GM23338 (cell line): ENCODE measurements around the gene LRRC75B. TPM values are rescaled to one million over a fixed set of nuclear protein-coding genes. Genes with fewer than 3 reads are reported as not detected.

Source experiments
- ATAC-seq: fragments of 200-7000 bp; cut with Tn5 transposase; 3 replicates; pipeline ENCODE4 v1.9.1; 2020
- DNase-seq: peaks from one replicate; pipeline ENCODE4 v3.0.0-alpha.2; 2015; ENCODE audit warnings: low spot score
- H2AFZ ChIP-seq: fragments of 200-600 bp; sonication (generic); 2 replicates; pipeline ENCODE4 v1.8.0; 2016; ENCODE audit warnings: antibody characterized with exemption, mild to moderate bottlenecking, moderate library complexity
- H3F3A ChIP-seq: fragments of 200-600 bp; sonication (generic); replicated peaks from 2 replicates; pipeline ENCODE4 v1.8.0; 2017; ENCODE audit warnings: antibody characterized with exemption, mixed run types, low read depth
- H3K27ac ChIP-seq: fragments of 200-600 bp; sonication (generic); 2 replicates; pipeline ENCODE4 v1.6.1; 2016; ENCODE audit warnings: low read depth
- H3K27me3 ChIP-seq: fragments of 200-600 bp; sonication (generic); 2 replicates; pipeline ENCODE4 v1.8.0; 2016; ENCODE audit warnings: mild to moderate bottlenecking, mixed run types, moderate library complexity; ENCODE audit not compliant: insufficient read depth
- H3K36me3 ChIP-seq: fragments of 200-600 bp; sonication (generic); 2 replicates; pipeline ENCODE4 v1.8.0; 2016; ENCODE audit warnings: mild to moderate bottlenecking; ENCODE audit not compliant: insufficient read depth
- H3K4me1 ChIP-seq: fragments of 200-600 bp; sonication (generic); 2 replicates; pipeline ENCODE4 v1.8.0; 2016; ENCODE audit warnings: mild to moderate bottlenecking, moderate library complexity; ENCODE audit not compliant: insufficient read depth
- H3K4me2 ChIP-seq: fragments of 200-600 bp; sonication (generic); 2 replicates; pipeline ENCODE4 v1.7.1; 2017; ENCODE audit warnings: mixed run types
- H3K4me3 ChIP-seq: fragments of 200-600 bp; sonication (generic); 2 replicates; pipeline ENCODE4 v1.6.1; 2016; ENCODE audit warnings: mixed run types
- H3K79me2 ChIP-seq: fragments of 200-600 bp; sonication (generic); replicated peaks from 2 replicates; pipeline ENCODE4 v1.8.0; 2017; ENCODE audit warnings: mild to moderate bottlenecking; ENCODE audit not compliant: insufficient read depth
- H3K9me2 ChIP-seq: fragments of 200-600 bp; sonication (generic); 2 replicates; pipeline ENCODE4 v1.8.0; 2017; ENCODE audit not compliant: insufficient read depth
- H4K20me1 ChIP-seq: fragments of 200-600 bp; sonication (generic); replicated peaks from 2 replicates; pipeline ENCODE4 v1.8.0; 2017; ENCODE audit warnings: mild to moderate bottlenecking; ENCODE audit not compliant: insufficient read depth
- H3K27ac Mint-ChIP-seq: 2 replicates; pipeline ENCODE4 v1.8.0; 2020; ENCODE audit warnings: inconsistent platforms, mild to moderate bottlenecking, moderate library complexity, mixed read lengths
- H3K27me3 Mint-ChIP-seq: 3 replicates; pipeline ENCODE4 v1.8.0; 2022; ENCODE audit warnings: low read depth, mild to moderate bottlenecking, moderate library complexity, mixed read lengths, inconsistent platforms; ENCODE audit not compliant: insufficient read depth, poor library complexity
- H3K36me3 Mint-ChIP-seq: 3 replicates; pipeline ENCODE4 v1.8.0; 2021; ENCODE audit warnings: low read depth, mild to moderate bottlenecking, inconsistent platforms, moderate library complexity, mixed read lengths
- H3K4me1 Mint-ChIP-seq: 3 replicates; pipeline ENCODE4 v1.8.0; 2020; ENCODE audit warnings: mild to moderate bottlenecking, inconsistent platforms, mixed read lengths
- H3K4me3 Mint-ChIP-seq: 3 replicates; pipeline ENCODE4 v1.8.0; 2021; ENCODE audit warnings: moderate library complexity, mild to moderate bottlenecking, inconsistent platforms, mixed read lengths
- H3K9me3 Mint-ChIP-seq: 3 replicates; pipeline ENCODE4 v1.8.0; 2020; ENCODE audit warnings: moderate library complexity, mild to moderate bottlenecking, inconsistent platforms, mixed read lengths
- EZH2phosphoT487 ChIP-seq: fragments of 200-600 bp; sonication (generic); IDR thresholded peaks from one replicate; pipeline ENCODE4 v1.8.1; 2018; ENCODE audit warnings: antibody characterized with exemption; ENCODE audit not compliant: unreplicated experiment
- JUNB ChIP-seq: IDR thresholded peaks from one replicate; pipeline ENCODE4 v1.6.1; 2016; ENCODE audit warnings: antibody characterized with exemption; ENCODE audit not compliant: unreplicated experiment
- NANOG ChIP-seq: IDR thresholded peaks from 2 replicates; pipeline ENCODE4 v1.6.1; 2016; ENCODE audit warnings: antibody characterized with exemption, borderline replicate concordance
- POLR2AphosphoS5 ChIP-seq: IDR thresholded peaks from 2 replicates; pipeline ENCODE4 v1.6.1; 2016; ENCODE audit warnings: antibody characterized with exemption, low read depth
- ZNF331 ChIP-seq: fragments of 250-450 bp; sonication (Bioruptor Pico); IDR thresholded peaks from 2 replicates; pipeline ENCODE4 v1.5.0; 2020; ENCODE audit warnings: low read depth, mild to moderate bottlenecking, moderate library complexity
- polyA plus RNA-seq: library from polyadenylated mRNA; unstranded; fragments of >200 nt; fragmentation: Nextera tagmentation; extraction: Ambion mirVana; gene quantifications from 2 replicates; pipeline ENCODE4 v1.2.1, GENCODE V29; 2016
- total RNA-seq: library from RNA; depleted of rRNA; stranded (reverse); fragments of >200 nt; shearing (Covaris generic); gene quantifications from 2 replicates; pipeline ENCODE4 v1.2.3, GENCODE V29; 2014
- TF ChIP-seq, protein P1 (sequence below): fragments of 250-450 bp; sonication (Bioruptor Pico); IDR thresholded peaks from 2 replicates; pipeline ENCODE4 v1.5.0; 2020; ENCODE audit warnings: mild to moderate bottlenecking, moderate library complexity
- TF ChIP-seq, protein P2 (sequence below): IDR thresholded peaks from one replicate; pipeline ENCODE4 v1.6.1; 2018; ENCODE audit warnings: antibody characterized with exemption; ENCODE audit not compliant: unreplicated experiment

LRRC75B gene
- total and polyA plus RNA-seq, 2 experiments from 2014 or later, result 17.6 to 22.1 TPM

DNA sequence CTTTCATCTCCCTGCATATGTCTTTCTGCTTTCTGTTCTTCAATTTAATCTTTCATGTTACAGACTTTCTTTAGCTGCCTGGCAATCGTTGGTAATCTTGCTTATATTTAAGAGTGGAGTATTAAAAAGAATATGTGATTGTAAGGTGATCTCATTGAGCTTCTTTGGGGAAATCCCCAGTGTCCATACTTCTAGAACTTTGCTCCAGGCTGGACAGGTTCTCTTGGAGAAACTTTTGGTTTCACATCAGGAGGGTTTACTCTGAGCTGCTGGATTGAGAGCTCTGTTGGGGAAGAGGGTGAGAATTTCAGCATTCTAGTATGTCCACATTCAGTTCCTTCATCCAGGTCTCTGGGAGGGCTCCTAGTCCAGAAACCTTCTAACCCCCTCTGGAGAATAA is 16.1 kb downstream of the LRRC75B start (continued):
- TF ChIP-seq, protein P1, sequence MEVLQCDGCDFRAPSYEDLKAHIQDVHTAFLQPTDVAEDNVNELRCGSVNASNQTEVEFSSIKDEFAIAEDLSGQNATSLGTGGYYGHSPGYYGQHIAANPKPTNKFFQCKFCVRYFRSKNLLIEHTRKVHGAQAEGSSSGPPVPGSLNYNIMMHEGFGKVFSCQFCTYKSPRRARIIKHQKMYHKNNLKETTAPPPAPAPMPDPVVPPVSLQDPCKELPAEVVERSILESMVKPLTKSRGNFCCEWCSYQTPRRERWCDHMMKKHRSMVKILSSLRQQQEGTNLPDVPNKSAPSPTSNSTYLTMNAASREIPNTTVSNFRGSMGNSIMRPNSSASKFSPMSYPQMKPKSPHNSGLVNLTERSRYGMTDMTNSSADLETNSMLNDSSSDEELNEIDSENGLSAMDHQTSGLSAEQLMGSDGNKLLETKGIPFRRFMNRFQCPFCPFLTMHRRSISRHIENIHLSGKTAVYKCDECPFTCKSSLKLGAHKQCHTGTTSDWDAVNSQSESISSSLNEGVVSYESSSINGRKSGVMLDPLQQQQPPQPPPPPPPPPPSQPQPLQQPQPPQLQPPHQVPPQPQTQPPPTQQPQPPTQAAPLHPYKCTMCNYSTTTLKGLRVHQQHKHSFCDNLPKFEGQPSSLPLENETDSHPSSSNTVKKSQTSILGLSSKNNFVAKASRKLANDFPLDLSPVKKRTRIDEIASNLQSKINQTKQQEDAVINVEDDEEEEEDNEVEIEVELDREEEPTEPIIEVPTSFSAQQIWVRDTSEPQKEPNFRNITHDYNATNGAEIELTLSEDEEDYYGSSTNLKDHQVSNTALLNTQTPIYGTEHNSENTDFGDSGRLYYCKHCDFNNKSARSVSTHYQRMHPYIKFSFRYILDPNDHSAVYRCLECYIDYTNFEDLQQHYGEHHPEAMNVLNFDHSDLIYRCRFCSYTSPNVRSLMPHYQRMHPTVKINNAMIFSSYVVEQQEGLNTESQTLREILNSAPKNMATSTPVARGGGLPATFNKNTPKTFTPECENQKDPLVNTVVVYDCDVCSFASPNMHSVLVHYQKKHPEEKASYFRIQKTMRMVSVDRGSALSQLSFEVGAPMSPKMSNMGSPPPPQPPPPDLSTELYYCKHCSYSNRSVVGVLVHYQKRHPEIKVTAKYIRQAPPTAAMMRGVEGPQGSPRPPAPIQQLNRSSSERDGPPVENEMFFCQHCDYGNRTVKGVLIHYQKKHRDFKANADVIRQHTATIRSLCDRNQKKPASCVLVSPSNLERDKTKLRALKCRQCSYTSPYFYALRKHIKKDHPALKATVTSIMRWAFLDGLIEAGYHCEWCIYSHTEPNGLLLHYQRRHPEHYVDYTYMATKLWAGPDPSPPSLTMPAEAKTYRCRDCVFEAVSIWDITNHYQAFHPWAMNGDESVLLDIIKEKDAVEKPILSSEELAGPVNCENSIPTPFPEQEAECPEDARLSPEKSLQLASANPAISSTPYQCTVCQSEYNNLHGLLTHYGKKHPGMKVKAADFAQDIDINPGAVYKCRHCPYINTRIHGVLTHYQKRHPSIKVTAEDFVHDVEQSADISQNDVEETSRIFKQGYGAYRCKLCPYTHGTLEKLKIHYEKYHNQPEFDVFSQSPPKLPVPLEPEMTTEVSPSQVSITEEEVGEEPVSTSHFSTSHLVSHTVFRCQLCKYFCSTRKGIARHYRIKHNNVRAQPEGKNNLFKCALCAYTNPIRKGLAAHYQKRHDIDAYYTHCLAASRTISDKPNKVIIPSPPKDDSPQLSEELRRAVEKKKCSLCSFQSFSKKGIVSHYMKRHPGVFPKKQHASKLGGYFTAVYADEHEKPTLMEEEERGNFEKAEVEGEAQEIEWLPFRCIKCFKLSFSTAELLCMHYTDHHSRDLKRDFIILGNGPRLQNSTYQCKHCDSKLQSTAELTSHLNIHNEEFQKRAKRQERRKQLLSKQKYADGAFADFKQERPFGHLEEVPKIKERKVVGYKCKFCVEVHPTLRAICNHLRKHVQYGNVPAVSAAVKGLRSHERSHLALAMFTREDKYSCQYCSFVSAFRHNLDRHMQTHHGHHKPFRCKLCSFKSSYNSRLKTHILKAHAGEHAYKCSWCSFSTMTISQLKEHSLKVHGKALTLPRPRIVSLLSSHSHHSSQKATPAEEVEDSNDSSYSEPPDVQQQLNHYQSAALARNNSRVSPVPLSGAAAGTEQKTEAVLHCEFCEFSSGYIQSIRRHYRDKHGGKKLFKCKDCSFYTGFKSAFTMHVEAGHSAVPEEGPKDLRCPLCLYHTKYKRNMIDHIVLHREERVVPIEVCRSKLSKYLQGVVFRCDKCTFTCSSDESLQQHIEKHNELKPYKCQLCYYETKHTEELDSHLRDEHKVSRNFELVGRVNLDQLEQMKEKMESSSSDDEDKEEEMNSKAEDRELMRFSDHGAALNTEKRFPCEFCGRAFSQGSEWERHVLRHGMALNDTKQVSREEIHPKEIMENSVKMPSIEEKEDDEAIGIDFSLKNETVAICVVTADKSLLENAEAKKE (CRISPR knock-in tag), result no peak
- TF ChIP-seq POLR2AphosphoS5 (no peak), ZNF331 (CRISPR knock-in tag) (no peak), NANOG (no peak), JUNB (no peak)
- TF ChIP-seq, protein P2, sequence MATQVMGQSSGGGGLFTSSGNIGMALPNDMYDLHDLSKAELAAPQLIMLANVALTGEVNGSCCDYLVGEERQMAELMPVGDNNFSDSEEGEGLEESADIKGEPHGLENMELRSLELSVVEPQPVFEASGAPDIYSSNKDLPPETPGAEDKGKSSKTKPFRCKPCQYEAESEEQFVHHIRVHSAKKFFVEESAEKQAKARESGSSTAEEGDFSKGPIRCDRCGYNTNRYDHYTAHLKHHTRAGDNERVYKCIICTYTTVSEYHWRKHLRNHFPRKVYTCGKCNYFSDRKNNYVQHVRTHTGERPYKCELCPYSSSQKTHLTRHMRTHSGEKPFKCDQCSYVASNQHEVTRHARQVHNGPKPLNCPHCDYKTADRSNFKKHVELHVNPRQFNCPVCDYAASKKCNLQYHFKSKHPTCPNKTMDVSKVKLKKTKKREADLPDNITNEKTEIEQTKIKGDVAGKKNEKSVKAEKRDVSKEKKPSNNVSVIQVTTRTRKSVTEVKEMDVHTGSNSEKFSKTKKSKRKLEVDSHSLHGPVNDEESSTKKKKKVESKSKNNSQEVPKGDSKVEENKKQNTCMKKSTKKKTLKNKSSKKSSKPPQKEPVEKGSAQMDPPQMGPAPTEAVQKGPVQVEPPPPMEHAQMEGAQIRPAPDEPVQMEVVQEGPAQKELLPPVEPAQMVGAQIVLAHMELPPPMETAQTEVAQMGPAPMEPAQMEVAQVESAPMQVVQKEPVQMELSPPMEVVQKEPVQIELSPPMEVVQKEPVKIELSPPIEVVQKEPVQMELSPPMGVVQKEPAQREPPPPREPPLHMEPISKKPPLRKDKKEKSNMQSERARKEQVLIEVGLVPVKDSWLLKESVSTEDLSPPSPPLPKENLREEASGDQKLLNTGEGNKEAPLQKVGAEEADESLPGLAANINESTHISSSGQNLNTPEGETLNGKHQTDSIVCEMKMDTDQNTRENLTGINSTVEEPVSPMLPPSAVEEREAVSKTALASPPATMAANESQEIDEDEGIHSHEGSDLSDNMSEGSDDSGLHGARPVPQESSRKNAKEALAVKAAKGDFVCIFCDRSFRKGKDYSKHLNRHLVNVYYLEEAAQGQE, result no peak

DNA sequence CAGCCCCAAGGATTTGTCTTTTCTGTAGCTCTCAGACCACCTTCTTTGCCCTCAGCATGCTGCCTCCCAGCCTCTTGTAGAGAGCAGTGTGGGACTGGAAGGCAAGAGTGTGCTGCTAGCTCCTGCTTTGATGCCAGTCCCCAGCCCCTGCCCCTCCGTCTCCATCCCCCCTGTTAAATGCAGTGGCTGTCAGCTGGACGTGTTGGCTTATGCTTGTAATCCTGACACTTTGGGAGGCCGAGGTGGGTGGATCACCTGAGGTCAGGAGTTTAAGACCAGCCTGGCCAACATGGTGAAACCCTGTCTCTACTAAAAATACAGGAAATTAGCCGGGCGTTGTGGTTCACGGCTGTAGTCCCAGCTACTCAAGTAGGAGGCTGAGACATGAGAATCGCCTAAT is 21.6 kb downstream of the LRRC75B start:
- Mint-ChIP-seq H3K27me3 (peaks cover 6% of the 10 kb centered on the region), H3K4me1 (no peaks in the 10 kb centered on the region), H3K4me3 (no peak overlapping the region), H3K9me3 (no peaks in the 10 kb centered on the region), H3K27ac (no peak overlapping the region), H3K36me3 (peaks cover 73% of the 10 kb centered on the region)
- no peak for DNase-seq
- H3K4me2 ChIP-seq, result no peak overlapping the region
- no peak overlapping the region for H3K4me3 ChIP-seq
- peaks cover 15% of the 10 kb centered on the region; the same call in 1 of the 2 replicates for H3F3A ChIP-seq
- H3K36me3 ChIP-seq, result peaks cover 54% of the 10 kb centered on the region
- H3K27ac ChIP-seq, result no peak overlapping the region
- no peaks in the 10 kb centered on the region for H3K9me2 ChIP-seq
- no peaks in the 10 kb centered on the region for H3K27me3 ChIP-seq
- no peak for TF ChIP-seq EZH2phosphoT487
- ATAC-seq, result no peak
- peaks cover 25% of the 10 kb centered on the region; the same call in 1 of the 2 replicates for H4K20me1 ChIP-seq
- H3K79me2 ChIP-seq, result peaks cover 24% of the 10 kb centered on the region
- no peaks in the 10 kb centered on the region for H3K4me1 ChIP-seq
- H2AFZ ChIP-seq, result no peak overlapping the region
